ENCODE data around the gene ADK. TPM values are rescaled to one million over a fixed set of nuclear protein-coding genes. Genes with fewer than 3 reads are reported as not detected.

Gene ADK
- total and polyA plus RNA-seq, 7 donors, result 17.8 to 32.3 (median 23.6) TPM

- Histone ChIP-seq H3K36me3 (ENCODE audit: insufficient read depth in 1 of 2, low read depth in 1 of 2) (no peaks in the 10 kb centered on the region), H3K27ac (no peak overlapping the region), H3K4me1 (no peaks in the 10 kb centered on the region), H3K27me3 (ENCODE audit: insufficient read depth in 3 of 3, low read length in 2 of 3) (no peaks in the 10 kb centered on the region), H3K4me3 (no peak overlapping the region), H3K9me3 (no peaks in the 10 kb centered on the region)
- peak in 1 of 4 donors; percentile 38 for ATAC-seq
- TF ChIP-seq CTCF (IDR thresholded peaks at IDR 0.05), result no peak
- DNase-seq, result no peak
- intact Hi-C loops (cut with DNase I), result no loop called here
- 89 to 96% (median 94%) methylated on average over 2 of the region's 2 CpGs for WGBS, 3 donors
Measured at GRCh38 chr10:74231375-74231774, 80.4 kb downstream of the ADK start.

GRCh38 chr10:74233281-74233680 lies 82.3 kb downstream of the ADK start:
- H3K4me3 ChIP-seq, result no peak overlapping the region
- H3K27ac ChIP-seq, result no peak overlapping the region
- no peak for TF ChIP-seq CTCF (IDR thresholded peaks at IDR 0.05)
- H3K36me3 ChIP-seq (ENCODE audit: insufficient read depth in 1 of 2, low read depth in 1 of 2), result no peaks in the 10 kb centered on the region
- ATAC-seq, result no peak
- 93 to 97% (median 96%) methylated on average over 4 of the region's 4 CpGs for WGBS, 3 donors
- H3K9me3 ChIP-seq, result no peaks in the 10 kb centered on the region
- H3K4me1 ChIP-seq, result no peaks in the 10 kb centered on the region
- no peaks in the 10 kb centered on the region for H3K27me3 ChIP-seq (ENCODE audit: insufficient read depth in 3 of 3, low read length in 2 of 3)
- no peak for DNase-seq
- intact Hi-C loops (cut with DNase I), result no loop called here

GRCh38 chr10:74234569-74234968 lies 83.5 kb downstream of the ADK start:
- intact Hi-C loops (cut with DNase I), result no loop called here
- Histone ChIP-seq H3K27ac (no peak overlapping the region), H3K4me3 (no peak overlapping the region), H3K4me1 (no peaks in the 10 kb centered on the region), H3K9me3 (no peaks in the 10 kb centered on the region), H3K36me3 (ENCODE audit: insufficient read depth in 1 of 2, low read depth in 1 of 2) (no peaks in the 10 kb centered on the region), H3K27me3 (ENCODE audit: insufficient read depth in 3 of 3, low read length in 2 of 3) (no peaks in the 10 kb centered on the region)
- TF ChIP-seq CTCF (IDR thresholded peaks at IDR 0.05), result peak; percentile 39
- 84 to 91% (median 85%) methylated on average over 1 of the region's 1 CpG for WGBS, 3 donors
- ATAC-seq (no peak), DNase-seq (no peak)

GRCh38 chr10:74238031-74238431 lies 87.0 kb downstream of the ADK start:
- DNase-seq (no peak), ATAC-seq (no peak)
- peaks cover 0 to 4% of the 10 kb centered on the region in 2 donors for H3K36me3 ChIP-seq (ENCODE audit: insufficient read depth in 1 of 2, low read depth in 1 of 2)
- H3K27ac ChIP-seq, result no peak overlapping the region
- intact Hi-C loops (cut with DNase I), result no loop called here
- no peaks in the 10 kb centered on the region for H3K4me1 ChIP-seq
- H3K27me3 ChIP-seq (ENCODE audit: insufficient read depth in 3 of 3, low read length in 2 of 3), result no peaks in the 10 kb centered on the region
- WGBS, 3 donors, result 74 to 85% (median 79%) methylated on average over 6 of the region's 6 CpGs
- H3K9me3 ChIP-seq, result no peaks in the 10 kb centered on the region
- no peak for TF ChIP-seq CTCF (IDR thresholded peaks at IDR 0.05)
- no peak overlapping the region for H3K4me3 ChIP-seq

- Histone ChIP-seq H3K4me3 (no peak overlapping the region), H3K27ac (no peak overlapping the region), H3K9me3 (no peaks in the 10 kb centered on the region), H3K27me3 (ENCODE audit: insufficient read depth in 3 of 3, low read length in 2 of 3) (no peaks in the 10 kb centered on the region), H3K36me3 (ENCODE audit: insufficient read depth in 1 of 2, low read depth in 1 of 2) (peaks cover 0 to 8% of the 10 kb centered on the region in 2 donors), H3K4me1 (no peaks in the 10 kb centered on the region)
- WGBS, 3 donors, result 93 to 100% (median 95%) methylated on average over 2 of the region's 2 CpGs
- TF ChIP-seq CTCF (IDR thresholded peaks at IDR 0.05), result no peak
- ATAC-seq (no peak), DNase-seq (no peak)
- intact Hi-C loops (cut with DNase I), result no loop called here
Measured at GRCh38 chr10:74238516-74238915, 87.5 kb downstream of the ADK start.
